IPS-20b (cell line): ENCODE measurements around the gene FAM149A.

ENCODE experiments used
- H3K27ac ChIP-seq: one replicate; pipeline ENCODE4 v1.5.1; 2013; ENCODE audit warnings: low read length
- H3K27me3 ChIP-seq: 2 replicates; pipeline ENCODE4 v1.6.1; 2013; ENCODE audit warnings: mild to moderate bottlenecking, low read length, inconsistent platforms; ENCODE audit not compliant: insufficient read depth
- H3K36me3 ChIP-seq: 2 replicates; pipeline ENCODE4 v1.6.1; 2013; ENCODE audit warnings: low read depth, mild to moderate bottlenecking, inconsistent platforms, low read length, moderate library complexity; ENCODE audit not compliant: insufficient read depth
- H3K4me1 ChIP-seq: 2 replicates; pipeline ENCODE4 v1.6.1; 2013; ENCODE audit warnings: mild to moderate bottlenecking, control low read depth, inconsistent platforms, low read length, moderate library complexity; ENCODE audit not compliant: insufficient read depth
- H3K4me3 ChIP-seq: 2 replicates; pipeline ENCODE4 v1.5.1; 2013; ENCODE audit warnings: mild to moderate bottlenecking, low read length, inconsistent platforms
- H3K9ac ChIP-seq: 2 replicates; pipeline ENCODE4 v1.6.1; 2013; ENCODE audit warnings: low read depth, mild to moderate bottlenecking, inconsistent platforms, low read length, moderate library complexity
- H3K9me3 ChIP-seq: 2 replicates; pipeline ENCODE4 v1.6.1; 2013; ENCODE audit warnings: mild to moderate bottlenecking, low read depth, low read length, inconsistent platforms; ENCODE audit not compliant: insufficient read depth

FAM149A gene

DNA sequence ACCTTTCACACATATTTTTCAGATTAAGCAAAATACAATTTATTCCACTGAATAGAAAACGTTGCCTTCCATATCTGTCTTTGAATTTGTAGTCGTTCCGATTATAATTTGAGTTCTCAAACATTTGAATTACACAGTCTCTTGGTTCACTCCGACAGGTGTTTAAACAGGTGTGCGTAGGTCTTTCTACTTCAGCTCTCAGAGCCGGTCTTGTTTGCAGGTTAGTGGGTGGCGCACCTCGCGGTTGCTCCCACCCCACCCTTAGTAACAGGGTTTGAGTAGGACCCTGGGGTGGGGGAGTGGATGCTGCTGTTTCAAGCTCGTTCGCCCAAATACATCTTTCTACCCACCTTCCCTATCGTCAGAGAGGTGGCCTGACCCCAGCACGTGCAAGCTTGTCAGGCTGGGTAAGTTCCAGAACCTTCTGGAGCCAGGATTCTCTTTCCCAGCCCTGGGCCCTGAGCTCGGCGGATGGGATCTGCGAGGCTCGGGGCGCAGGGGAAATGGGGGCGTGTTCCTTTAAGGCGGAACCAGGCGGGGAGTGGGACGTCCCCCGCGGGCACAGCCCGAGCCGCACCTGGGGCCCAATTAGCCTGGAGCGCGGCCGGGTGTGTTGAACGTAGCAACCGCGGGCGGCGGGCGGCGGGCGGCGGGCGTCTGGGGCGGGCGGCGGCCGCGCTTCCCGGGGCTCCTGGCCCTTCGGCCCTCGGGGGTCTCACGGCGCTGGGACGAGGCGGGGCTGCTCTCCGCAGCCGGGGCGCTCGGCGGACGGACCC is at the start of gene FAM149A:
FAM149A (plus strand) TSS at position 591 of the 776 bp plus-strand sequence.
- Histone ChIP-seq H3K27me3 (peaks cover 42% of the 10 kb centered on the region), H3K9me3 (no peaks in the 10 kb centered on the region), H3K4me3 (peak within 1 kb of the TSS; percentile 61), H3K36me3 (no peaks in the 10 kb centered on the region), H3K4me1 (peaks cover 8% of the 10 kb centered on the region; the same call in 1 of the 2 replicates), H3K9ac (peak within 1 kb of the TSS; percentile 47; the same call in 1 of the 2 replicates), H3K27ac (no peak within 1 kb of the TSS)

DNA sequence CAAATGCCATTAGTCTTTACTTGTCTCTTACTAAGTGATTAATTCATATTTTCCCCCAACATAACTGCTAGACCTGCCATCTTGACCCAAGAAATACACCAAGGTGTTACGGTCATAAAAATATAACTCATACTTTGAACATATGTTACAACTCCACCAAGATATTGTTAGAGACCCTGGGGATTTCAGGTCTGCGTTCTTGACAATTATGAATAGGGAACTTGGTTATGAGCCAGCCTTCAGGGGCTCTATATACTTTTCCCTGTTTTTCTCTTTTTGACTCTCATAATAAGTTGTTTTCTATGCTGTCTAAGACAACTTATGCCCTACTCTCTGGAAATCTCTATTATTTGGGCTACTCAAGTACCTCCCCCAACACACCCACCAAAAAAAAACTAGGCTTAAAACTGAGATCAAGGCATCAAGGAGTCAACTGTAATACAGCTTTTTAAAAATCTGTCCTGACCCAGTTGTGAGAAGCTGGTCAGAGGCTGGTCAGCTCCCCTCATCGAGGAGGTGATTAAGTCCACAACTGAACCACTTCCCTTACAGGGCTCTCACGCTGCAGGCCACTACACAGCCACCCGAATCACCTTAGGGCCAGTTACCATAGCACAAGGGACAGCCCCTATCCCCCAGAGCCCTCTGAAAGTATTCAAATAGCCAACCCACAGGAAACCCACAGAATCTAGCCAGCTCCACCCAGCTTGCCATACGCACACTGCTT is 46.1 kb upstream of the FAM149A start:
- H3K4me3 ChIP-seq = no peak overlapping the region
- no peaks in the 10 kb centered on the region for H3K4me1 ChIP-seq
- no peaks in the 10 kb centered on the region for H3K9me3 ChIP-seq
- H3K27me3 ChIP-seq = no peaks in the 10 kb centered on the region
- no peak overlapping the region for H3K9ac ChIP-seq
- no peaks in the 10 kb centered on the region for H3K36me3 ChIP-seq
- no peak overlapping the region for H3K27ac ChIP-seq

DNA sequence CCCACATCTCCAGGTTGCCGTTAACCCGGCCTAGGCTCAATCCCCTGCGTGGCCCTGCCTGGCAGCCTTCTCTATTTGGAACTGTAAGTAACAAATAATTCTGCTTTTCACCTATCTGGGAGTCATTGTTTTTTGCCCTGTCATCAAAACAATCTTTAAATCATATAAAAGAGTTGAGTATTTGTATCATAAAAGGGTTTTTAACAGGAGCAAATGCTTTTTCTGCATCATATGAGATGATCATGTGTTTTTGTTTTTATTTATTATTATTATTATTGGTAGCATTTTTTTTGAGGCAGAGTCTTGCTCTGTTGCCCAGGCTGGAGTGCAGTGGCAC is 45.6 kb upstream of the FAM149A start:
- no peak overlapping the region for H3K4me3 ChIP-seq
- no peaks in the 10 kb centered on the region for H3K27me3 ChIP-seq
- no peaks in the 10 kb centered on the region for H3K4me1 ChIP-seq
- H3K9ac ChIP-seq = no peak overlapping the region
- no peaks in the 10 kb centered on the region for H3K9me3 ChIP-seq
- no peaks in the 10 kb centered on the region for H3K36me3 ChIP-seq
- H3K27ac ChIP-seq = no peak overlapping the region

DNA sequence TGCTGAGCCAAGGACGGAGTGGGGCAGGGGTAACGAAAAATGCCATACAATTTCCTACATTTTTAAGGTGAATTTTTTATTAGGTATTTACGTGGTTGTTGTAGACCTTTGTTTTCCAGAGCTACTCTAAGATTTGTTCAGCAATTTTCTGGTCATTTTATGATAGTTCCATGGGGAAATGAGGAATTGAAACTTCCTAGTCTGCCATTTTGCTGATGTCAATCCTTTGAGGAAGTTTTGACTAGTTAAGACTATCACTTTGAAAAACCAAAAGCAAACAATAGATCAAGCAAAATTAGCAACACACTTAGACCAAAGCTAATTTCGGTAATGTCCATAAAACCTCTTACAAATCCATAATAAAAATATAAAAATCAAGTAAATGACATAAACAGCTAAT is 42.6 kb upstream of the FAM149A start:
- Histone ChIP-seq H3K4me1 (no peaks in the 10 kb centered on the region), H3K27ac (no peak overlapping the region), H3K9me3 (no peaks in the 10 kb centered on the region), H3K9ac (no peak overlapping the region), H3K27me3 (no peaks in the 10 kb centered on the region), H3K36me3 (no peaks in the 10 kb centered on the region), H3K4me3 (no peak overlapping the region)

DNA sequence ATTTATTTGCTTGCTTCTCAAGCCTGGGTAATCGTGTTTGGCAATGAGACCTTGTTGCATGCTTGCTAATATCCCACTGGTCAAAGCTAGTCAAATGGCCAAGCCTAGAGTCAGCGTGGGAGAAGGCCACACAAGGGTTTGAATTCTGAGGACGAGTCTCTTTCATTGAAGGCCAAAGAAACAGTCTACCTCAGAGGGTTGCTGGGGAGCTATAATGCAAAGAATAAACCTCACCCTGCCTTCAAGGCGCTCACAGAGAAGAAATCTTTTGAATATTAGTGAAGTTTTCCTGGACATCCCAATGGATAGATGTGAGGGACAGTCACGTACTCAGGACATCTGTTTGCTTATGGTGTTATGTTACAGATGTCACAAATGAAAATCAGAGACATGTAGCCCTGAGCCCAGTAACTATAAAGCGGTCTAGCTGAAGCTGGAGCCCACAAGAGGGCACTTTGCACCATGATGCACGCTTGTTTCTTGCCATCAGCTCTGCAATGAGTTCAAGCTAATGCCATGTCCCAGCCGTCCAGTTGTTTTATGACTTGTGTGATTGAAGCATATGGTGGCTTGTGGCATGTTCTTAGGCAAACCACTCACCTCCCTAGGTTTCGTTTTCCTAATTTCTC is 36.6 kb upstream of the FAM149A start:
- Histone ChIP-seq H3K4me3 (no peak overlapping the region), H3K36me3 (no peaks in the 10 kb centered on the region), H3K27ac (no peak overlapping the region), H3K4me1 (peaks cover 4% of the 10 kb centered on the region), H3K9me3 (no peaks in the 10 kb centered on the region), H3K27me3 (no peaks in the 10 kb centered on the region), H3K9ac (no peak overlapping the region)

DNA sequence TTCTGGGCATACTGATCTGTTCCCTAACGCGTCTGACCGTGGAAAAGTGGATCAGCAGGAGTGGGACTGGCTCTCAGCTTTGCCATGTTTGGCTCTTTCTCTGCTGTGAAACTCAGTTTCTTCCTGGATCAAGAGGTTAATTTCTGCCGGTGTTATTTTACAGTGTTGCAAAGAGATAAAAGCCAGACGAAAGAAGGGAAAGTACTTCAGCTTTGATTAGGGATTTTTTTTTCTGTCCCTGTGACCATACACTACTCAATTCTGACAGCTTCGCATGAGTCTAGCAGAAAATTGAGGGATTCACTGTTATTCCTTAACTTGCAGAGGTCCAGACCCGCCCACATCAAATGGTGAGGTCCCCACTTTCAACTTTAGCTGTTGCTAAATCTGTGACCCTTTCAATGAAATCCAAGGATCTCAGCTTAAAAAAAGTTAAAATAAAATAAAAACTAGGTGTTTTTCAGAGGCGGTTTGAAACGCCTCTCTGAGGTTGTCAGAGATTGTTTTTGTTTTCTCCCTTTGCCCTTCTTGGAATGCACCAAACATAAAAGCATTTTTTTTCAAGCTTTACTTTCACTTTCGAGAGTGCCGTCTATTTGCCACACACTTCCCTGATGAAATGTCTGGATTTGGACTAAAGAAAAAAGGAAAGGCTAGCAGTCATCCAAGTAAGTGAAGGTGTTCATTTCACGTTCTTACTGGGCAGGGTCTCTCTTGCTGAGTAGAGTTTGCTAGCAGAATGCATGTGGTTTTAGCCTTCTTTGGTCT is 35.7 kb upstream of the FAM149A start, which contains the start of gene TLR3:
TLR3 (plus strand) TSS at position 576 of the 768 bp plus-strand sequence. CDS start 7,464 bp downstream, outside the sequence.
- Histone ChIP-seq H3K9ac (no peak within 1 kb of the TSS), H3K9me3 (no peaks in the 10 kb centered on the region), H3K27ac (no peak within 1 kb of the TSS), H3K27me3 (no peaks in the 10 kb centered on the region), H3K4me3 (no peak within 1 kb of the TSS), H3K4me1 (peaks cover 4% of the 10 kb centered on the region), H3K36me3 (no peaks in the 10 kb centered on the region)

DNA sequence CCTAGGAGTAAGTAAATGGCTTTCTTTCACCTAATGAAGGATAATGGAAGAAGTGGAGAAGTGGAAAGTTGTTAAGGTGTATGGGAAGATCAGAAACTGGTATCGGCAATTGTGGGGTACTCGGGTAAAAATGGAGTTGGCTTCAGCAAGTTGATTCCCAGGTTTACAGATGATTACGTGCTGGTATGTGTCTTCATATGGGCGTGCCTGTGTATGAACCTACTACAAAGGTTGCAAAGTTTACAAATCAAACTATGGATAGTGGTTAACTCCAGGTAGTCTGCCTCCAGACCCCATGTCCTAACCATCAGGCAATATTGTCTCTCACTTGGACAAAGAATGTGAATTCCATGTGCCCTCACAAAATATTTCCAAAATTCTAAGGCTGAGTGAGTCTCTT is 34.8 kb upstream of the FAM149A start:
- no peaks in the 10 kb centered on the region for H3K27me3 ChIP-seq
- no peak overlapping the region for H3K27ac ChIP-seq
- H3K36me3 ChIP-seq = no peaks in the 10 kb centered on the region
- no peaks in the 10 kb centered on the region for H3K9me3 ChIP-seq
- H3K4me1 ChIP-seq = peaks cover 4% of the 10 kb centered on the region
- no peak overlapping the region for H3K4me3 ChIP-seq
- H3K9ac ChIP-seq = no peak overlapping the region

DNA sequence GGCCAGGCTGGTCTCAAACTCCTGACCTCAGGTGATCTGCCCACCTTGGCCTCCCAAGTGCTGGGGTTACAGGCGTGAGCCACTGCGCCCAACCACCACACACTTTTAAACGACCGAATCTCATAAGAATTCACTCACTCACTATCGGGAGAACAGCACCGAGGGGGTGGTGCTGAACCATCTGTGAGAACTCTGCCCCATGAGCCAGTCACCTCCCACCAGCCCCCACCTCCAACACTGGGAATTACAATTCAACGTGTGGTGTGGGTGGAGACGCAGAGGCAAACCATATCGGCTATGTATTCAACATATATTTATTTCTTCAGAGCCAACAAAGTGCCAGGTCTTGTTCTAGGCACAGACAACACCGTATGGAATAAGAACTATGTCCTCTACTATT is 32.0 kb upstream of the FAM149A start:
- H3K9ac ChIP-seq = no peak overlapping the region
- no peaks in the 10 kb centered on the region for H3K9me3 ChIP-seq
- H3K4me3 ChIP-seq = no peak overlapping the region
- H3K27ac ChIP-seq = no peak overlapping the region
- no peaks in the 10 kb centered on the region for H3K36me3 ChIP-seq
- H3K27me3 ChIP-seq = no peaks in the 10 kb centered on the region
- H3K4me1 ChIP-seq = peaks cover 4% of the 10 kb centered on the region

DNA sequence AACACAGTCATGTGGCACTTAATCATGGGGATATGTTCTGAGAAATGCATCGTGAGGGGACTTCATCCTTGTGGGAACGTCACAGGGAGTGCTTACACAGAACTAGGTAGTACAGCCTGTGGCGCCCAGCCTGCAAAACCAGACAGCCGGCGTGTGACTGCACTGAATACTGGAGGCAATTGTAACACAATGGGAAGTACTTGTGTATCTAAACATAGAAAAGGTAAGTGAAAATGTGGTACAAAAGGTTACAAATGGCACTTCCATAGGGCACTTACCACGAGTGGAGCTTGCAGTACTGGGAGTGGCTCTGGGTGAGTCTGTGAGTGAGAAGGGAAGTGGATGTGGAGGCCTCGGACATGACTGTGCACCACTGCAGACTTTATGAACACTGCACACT is 30.3 kb upstream of the FAM149A start:
- Histone ChIP-seq H3K4me1 (peaks cover 8% of the 10 kb centered on the region), H3K9me3 (no peaks in the 10 kb centered on the region), H3K4me3 (no peak overlapping the region), H3K36me3 (no peaks in the 10 kb centered on the region), H3K9ac (no peak overlapping the region), H3K27ac (no peak overlapping the region), H3K27me3 (no peaks in the 10 kb centered on the region)

DNA sequence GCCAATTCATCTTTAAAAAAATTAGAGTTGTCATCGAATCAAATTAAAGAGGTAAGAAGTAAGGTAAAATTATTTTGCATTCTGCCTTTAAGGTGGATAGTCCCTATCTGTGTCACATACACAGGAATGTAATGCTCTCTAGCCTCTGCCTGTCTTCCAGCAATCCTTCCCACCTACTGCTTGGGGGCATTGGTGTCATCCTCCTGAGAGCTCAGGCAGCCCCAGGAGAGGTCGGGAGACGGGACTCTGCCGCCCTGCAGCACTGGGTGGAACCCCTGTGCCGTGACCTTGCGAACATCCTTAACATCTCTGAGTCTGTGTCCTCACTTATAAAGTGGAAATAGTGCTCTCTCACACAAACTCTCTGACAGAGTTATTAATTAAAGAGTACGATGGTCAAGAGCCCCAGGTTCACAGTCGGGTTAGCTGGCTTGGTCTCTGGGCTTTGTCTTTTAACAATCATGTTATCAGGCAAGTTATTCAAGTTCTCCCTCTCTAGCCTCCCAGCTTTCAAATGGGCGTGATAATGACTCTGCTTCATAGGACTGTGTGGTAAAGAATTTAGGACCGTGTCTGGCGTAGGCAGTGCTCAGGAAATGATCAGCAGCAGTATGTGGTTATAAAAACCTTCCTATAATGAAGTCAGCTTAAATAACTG is 25.4 kb upstream of the FAM149A start:
- Histone ChIP-seq H3K27me3 (no peaks in the 10 kb centered on the region), H3K4me3 (peak overlapping the region; percentile 46), H3K9ac (peak overlapping the region; percentile 35), H3K36me3 (no peaks in the 10 kb centered on the region), H3K27ac (no peak overlapping the region), H3K9me3 (no peaks in the 10 kb centered on the region), H3K4me1 (peaks cover 20% of the 10 kb centered on the region)

DNA sequence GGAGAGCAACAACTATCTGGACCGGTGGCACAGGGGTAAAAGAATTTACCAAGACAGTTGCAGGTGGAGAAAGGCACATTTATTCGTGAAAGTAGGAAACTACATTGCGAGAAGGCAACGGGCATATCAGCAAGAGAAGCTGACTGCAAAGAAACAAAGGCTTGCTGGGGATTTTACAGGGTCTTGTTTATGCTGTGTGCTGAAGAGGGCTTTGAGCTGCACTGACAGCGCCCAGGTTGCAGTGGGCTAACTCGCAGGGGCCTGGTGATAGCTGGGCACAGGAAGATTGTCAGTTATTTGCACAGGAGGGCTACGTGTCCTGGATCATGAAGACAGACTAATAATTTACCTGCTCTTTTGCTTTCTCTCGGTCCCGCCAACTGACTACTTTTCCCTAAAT is 24.8 kb upstream of the FAM149A start:
- H3K9ac ChIP-seq = peak overlapping the region; percentile 35
- H3K27ac ChIP-seq = no peak overlapping the region
- no peaks in the 10 kb centered on the region for H3K9me3 ChIP-seq
- peak overlapping the region; percentile 46 for H3K4me3 ChIP-seq
- H3K27me3 ChIP-seq = no peaks in the 10 kb centered on the region
- no peaks in the 10 kb centered on the region for H3K36me3 ChIP-seq
- peaks cover 20% of the 10 kb centered on the region for H3K4me1 ChIP-seq
